Muscle layer of duodenum (tissue), 2 donors: Measurements from ENCODE around the gene ZNF268.

ENCODE experiments used
- H3K27ac ChIP-seq: one replicate; pipeline ENCODE4 v1.7.0; 2013; ENCODE audit warnings: mild to moderate bottlenecking, low read length
- H3K27me3 ChIP-seq: one replicate; pipeline ENCODE4 v1.7.0; 2013; ENCODE audit warnings: low read depth, mild to moderate bottlenecking, control low read depth, low read length
- H3K36me3 ChIP-seq, 2 donors: one replicate each; pipeline ENCODE4 v1.7.0; 2013; ENCODE audit warnings: low read length in 2 of 2, control low read depth in 1 of 2, mild to moderate bottlenecking in 1 of 2; ENCODE audit not compliant: insufficient read depth in 2 of 2, control insufficient read depth in 1 of 2
- H3K4me1 ChIP-seq, 2 donors: one replicate each; pipeline ENCODE4 v1.7.0; 2013; ENCODE audit warnings: low read length in 2 of 2, mild to moderate bottlenecking in 2 of 2, control low read depth in 1 of 2, moderate library complexity in 1 of 2; ENCODE audit not compliant: insufficient read depth in 2 of 2, control insufficient read depth in 1 of 2
- H3K4me3 ChIP-seq, 2 donors: one replicate each; pipeline ENCODE4 v1.7.0; 2013; ENCODE audit warnings: low read length in 2 of 2, low read depth in 1 of 2, mild to moderate bottlenecking in 1 of 2
- H3K9me3 ChIP-seq, 2 donors: one replicate each; pipeline ENCODE4 v1.7.0; 2013; ENCODE audit warnings: low read length in 2 of 2, control low read depth in 1 of 2, mild to moderate bottlenecking in 1 of 2; ENCODE audit not compliant: control insufficient read depth in 1 of 2
- donor health status: healthy.

Gene ZNF268

DNA sequence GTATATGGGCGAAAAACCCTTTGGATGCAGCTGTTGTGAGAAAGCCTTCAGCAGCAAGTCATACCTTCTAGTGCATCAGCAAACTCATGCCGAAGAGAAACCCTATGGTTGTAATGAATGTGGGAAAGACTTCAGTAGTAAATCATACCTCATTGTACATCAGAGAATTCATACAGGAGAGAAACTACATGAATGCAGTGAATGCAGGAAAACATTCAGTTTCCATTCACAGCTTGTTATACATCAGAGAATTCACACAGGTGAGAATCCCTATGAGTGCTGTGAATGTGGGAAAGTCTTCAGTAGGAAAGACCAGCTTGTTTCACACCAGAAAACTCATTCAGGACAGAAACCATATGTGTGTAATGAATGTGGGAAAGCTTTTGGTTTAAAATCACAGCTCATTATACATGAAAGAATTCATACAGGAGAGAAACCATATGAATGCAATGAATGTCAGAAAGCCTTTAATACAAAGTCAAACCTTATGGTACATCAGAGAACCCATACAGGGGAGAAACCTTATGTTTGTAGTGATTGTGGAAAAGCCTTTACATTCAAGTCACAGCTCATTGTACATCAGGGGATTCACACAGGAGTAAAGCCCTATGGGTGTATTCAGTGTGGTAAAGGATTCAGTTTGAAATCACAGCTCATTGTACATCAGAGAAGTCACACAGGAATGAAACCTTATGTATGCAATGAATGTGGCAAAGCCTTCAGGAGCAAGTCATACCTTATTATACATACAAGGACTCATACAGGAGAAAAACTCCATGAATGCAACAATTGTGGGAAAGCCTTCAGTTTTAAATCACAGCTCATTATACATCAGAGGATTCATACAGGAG is 21.4 kb downstream of the ZNF268 start:
- Histone ChIP-seq H3K4me1 (no peaks in the 10 kb centered on the region), H3K4me3 (peak overlapping the region; percentile 50 to 66), H3K9me3 (peaks cover 69 to 71% of the 10 kb centered on the region in 2 donors), H3K36me3 (peaks cover 31 to 52% of the 10 kb centered on the region in 2 donors), H3K27me3 (no peaks in the 10 kb centered on the region), H3K27ac (no peak overlapping the region)

DNA sequence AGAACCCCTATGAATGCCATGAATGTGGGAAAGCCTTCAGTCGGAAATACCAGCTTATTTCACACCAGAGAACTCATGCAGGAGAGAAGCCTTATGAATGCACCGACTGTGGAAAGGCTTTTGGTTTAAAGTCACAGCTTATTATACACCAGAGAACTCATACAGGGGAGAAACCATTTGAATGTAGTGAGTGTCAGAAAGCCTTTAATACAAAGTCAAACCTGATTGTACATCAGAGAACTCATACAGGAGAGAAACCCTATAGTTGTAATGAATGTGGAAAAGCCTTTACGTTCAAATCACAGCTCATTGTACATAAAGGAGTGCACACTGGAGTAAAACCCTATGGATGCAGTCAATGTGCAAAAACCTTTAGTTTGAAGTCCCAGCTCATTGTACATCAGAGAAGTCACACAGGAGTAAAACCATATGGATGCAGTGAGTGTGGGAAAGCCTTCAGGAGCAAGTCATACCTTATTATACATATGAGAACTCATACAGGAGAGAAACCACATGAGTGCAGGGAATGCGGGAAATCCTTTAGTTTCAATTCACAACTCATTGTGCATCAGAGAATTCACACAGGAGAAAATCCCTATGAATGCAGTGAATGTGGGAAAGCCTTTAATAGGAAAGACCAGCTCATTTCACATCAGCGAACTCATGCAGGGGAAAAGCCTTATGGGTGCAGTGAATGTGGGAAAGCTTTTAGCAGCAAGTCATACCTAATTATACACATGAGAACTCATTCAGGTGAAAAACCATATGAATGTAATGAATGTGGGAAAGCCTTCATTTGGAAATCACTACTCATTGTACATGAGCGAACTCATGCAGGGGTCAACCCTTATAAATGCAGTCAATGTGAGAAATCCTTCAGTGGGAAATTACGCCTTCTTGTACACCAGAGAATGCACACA is 22.3 kb downstream of the ZNF268 start:
- Histone ChIP-seq H3K36me3 (peaks cover 31 to 52% of the 10 kb centered on the region in 2 donors), H3K9me3 (peaks cover 73 to 78% of the 10 kb centered on the region in 2 donors), H3K27me3 (no peaks in the 10 kb centered on the region), H3K4me3 (peak overlapping the region; percentile 50 to 66), H3K4me1 (no peaks in the 10 kb centered on the region), H3K27ac (no peak overlapping the region)

DNA sequence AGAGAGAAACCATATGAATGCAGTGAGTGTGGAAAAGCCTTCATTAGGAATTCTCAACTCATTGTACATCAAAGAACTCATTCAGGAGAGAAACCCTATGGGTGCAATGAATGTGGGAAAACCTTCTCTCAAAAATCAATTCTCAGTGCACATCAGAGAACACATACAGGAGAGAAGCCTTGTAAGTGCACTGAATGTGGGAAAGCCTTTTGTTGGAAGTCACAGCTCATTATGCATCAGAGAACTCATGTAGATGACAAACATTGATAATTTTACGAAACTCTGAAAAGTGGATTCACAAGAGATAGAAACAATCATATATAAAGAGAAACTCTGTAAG is 22.9 kb downstream of the ZNF268 start:
- Histone ChIP-seq H3K9me3 (peaks cover 74 to 84% of the 10 kb centered on the region in 2 donors), H3K27me3 (no peaks in the 10 kb centered on the region), H3K27ac (no peak overlapping the region), H3K36me3 (peaks cover 31 to 52% of the 10 kb centered on the region in 2 donors), H3K4me1 (no peaks in the 10 kb centered on the region), H3K4me3 (peak overlapping the region; percentile 50 to 66)

DNA sequence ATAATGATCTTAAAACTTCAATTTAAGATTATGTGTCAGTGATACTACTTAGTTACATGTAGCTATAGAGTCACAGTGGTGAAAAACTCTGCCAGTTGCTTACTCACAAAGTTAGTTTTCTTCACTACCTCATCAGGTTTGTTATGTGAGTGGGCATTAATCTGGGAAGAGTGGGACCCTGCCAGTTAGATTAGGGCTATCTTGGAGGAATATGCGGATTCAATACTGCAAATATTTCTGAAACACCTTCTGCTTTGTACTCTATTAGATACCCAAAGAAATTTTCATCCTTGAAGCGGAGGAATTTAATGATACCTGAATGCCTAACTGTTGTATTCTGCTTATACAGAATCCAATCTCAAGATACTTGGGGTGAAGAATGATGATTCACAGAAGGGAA is 25.1 kb downstream of the ZNF268 start:
- Histone ChIP-seq H3K4me3 (peak overlapping the region; percentile 14 to 50), H3K4me1 (no peaks in the 10 kb centered on the region), H3K36me3 (peaks cover 20 to 50% of the 10 kb centered on the region in 2 donors), H3K9me3 (peaks cover 77 to 95% of the 10 kb centered on the region in 2 donors), H3K27ac (no peak overlapping the region), H3K27me3 (no peaks in the 10 kb centered on the region)

DNA sequence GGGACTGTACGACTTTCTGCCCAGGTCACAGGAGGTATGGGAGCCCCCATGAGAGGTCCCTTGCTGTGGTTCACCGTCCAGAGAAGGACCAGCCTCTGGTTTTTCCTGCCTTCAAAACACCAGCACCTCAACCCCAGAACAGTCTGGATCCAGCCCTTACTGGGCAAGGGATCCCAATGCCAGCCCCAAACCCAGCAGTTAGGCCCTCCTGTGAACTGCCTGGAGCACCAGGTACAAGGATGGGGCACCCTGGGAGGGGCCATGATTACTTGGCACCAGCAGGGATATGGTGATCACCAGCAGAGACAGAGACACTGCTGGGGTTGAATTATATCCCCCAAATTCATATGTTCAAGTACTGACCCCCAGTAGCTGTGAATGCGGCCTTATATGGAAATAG is 34.4 kb downstream of the ZNF268 start:
- H3K36me3 ChIP-seq, result no peaks in the 10 kb centered on the region
- no peaks in the 10 kb centered on the region for H3K4me1 ChIP-seq
- peaks cover 44 to 91% of the 10 kb centered on the region in 2 donors for H3K9me3 ChIP-seq
- peak overlapping the region in 1 of 2 donors; percentile 30 for H3K4me3 ChIP-seq
- H3K27ac ChIP-seq, result no peak overlapping the region
- H3K27me3 ChIP-seq, result no peaks in the 10 kb centered on the region

DNA sequence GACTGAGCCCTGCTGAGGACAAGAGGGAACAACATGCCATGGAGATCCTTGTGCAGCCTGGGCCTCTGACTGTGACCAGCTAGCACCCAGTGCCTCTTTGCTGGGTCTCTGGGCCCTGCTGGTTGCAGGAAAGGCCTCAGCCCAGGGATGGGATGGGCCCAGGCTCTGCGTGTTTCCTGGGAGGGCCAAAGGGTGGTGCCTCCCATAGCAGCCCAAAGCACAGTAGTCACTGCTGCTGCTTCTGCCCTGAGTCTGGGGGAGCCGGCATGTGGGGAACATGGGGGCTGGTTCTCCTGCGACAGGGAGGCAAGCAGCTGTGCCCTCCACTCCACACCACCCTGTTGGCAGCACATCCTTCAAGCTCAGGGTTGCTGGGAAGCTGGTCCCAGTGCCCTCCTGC is 35.9 kb downstream of the ZNF268 start:
- peaks cover 39 to 91% of the 10 kb centered on the region in 2 donors for H3K9me3 ChIP-seq
- no peaks in the 10 kb centered on the region for H3K36me3 ChIP-seq
- no peaks in the 10 kb centered on the region for H3K27me3 ChIP-seq
- no peak overlapping the region for H3K27ac ChIP-seq
- no peaks in the 10 kb centered on the region for H3K4me1 ChIP-seq
- H3K4me3 ChIP-seq, result peak overlapping the region in 1 of 2 donors; percentile 39

DNA sequence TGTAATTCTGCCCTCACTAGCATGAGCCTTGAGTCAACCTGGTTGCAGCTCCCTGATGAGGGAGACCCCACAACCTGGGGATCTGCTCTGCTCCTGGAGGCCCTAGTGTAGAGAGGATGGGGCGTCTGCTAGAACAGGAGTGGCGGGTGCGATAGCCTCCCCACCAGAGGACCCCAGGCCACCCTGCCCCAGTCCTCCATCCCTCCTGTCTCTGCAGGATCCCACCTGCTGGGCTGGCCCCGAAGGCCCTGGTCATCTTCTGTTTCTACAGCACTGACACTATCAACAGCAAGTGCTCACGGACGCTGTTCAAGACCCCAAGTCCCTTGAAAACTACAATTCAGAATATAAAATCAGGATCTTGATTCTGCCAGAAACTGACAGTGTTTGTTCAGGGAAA is 39.2 kb downstream of the ZNF268 start:
- Histone ChIP-seq H3K9me3 (peaks cover 27 to 72% of the 10 kb centered on the region in 2 donors), H3K4me3 (peak overlapping the region in 1 of 2 donors; percentile 38), H3K27ac (no peak overlapping the region)

DNA sequence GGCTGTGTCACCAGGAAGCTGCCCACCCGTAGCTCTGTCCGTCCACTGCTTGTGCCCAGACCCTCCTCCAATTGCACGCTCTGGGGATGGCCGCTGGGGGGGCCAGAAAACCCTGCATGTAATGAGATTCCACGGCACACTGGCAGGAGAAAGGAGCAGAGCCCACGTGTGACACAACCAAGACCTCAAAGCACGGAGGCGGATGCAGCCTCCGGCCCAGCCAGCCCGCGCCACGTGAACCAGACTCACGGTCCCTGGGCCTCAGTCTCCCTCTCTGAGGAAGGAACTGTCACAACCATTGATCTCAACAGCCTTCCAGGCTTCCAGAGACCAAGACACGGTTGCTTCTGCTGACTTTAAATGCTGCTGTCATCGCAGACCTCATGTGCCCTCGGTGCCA is 39.9 kb downstream of the ZNF268 start:
- H3K27me3 ChIP-seq, result no peaks in the 10 kb centered on the region
- no peak overlapping the region for H3K27ac ChIP-seq
- H3K36me3 ChIP-seq, result no peaks in the 10 kb centered on the region
- no peaks in the 10 kb centered on the region for H3K4me1 ChIP-seq
- no peak overlapping the region for H3K4me3 ChIP-seq
- peaks cover 23 to 68% of the 10 kb centered on the region in 2 donors for H3K9me3 ChIP-seq

More for the DNA sequence above, 39.2 kb downstream of the ZNF268 start:
- Histone ChIP-seq H3K4me1 (no peaks in the 10 kb centered on the region), H3K27me3 (no peaks in the 10 kb centered on the region), H3K36me3 (no peaks in the 10 kb centered on the region)

DNA sequence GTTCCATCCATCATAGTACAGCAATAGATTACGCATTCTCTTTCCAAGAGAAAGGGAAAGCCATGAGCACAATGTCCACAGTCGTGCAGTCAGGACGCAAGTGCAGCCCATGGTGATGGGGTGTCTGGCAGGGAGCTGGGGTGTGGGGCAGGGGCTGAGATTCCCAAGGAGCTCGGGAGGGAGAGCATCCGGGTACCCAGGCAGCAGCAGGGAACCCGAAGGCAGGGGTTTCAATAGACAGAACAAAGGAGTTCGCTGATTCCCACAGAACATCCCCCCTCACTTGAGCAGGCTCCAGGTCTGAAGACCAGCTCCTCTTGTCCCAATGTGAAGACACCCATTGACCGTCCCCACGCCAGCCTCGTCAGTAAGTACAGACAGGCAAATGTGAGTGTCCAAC is 40.9 kb downstream of the ZNF268 start:
- no peak overlapping the region for H3K4me3 ChIP-seq
- no peaks in the 10 kb centered on the region for H3K36me3 ChIP-seq
- no peaks in the 10 kb centered on the region for H3K4me1 ChIP-seq
- H3K27me3 ChIP-seq, result no peaks in the 10 kb centered on the region
- H3K27ac ChIP-seq, result no peak overlapping the region
- H3K9me3 ChIP-seq, result peaks cover 23 to 61% of the 10 kb centered on the region in 2 donors

DNA sequence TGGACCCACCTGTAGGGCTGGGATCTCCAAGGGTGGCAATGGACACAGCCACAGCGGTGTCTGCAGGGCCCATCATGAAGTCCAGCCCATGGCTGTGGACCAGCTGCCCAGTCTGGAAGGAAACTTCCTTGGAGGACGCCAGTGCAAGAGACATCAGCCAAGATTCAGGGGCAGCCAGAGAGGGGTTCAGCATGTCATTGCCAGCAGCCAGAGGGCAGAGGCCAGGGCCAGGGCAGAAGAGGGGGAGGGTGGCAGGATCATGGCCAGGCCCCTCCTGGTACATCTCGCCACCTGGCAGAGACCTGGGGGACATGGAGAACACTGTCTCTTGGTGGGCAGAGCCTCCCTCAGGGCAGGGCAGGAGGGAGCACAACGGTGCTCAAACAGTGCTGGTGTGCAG is 44.2 kb downstream of the ZNF268 start:
- Histone ChIP-seq H3K27me3 (no peaks in the 10 kb centered on the region), H3K4me1 (no peaks in the 10 kb centered on the region), H3K4me3 (no peak overlapping the region), H3K9me3 (peaks cover 4 to 47% of the 10 kb centered on the region in 2 donors), H3K27ac (no peak overlapping the region), H3K36me3 (no peaks in the 10 kb centered on the region)

DNA sequence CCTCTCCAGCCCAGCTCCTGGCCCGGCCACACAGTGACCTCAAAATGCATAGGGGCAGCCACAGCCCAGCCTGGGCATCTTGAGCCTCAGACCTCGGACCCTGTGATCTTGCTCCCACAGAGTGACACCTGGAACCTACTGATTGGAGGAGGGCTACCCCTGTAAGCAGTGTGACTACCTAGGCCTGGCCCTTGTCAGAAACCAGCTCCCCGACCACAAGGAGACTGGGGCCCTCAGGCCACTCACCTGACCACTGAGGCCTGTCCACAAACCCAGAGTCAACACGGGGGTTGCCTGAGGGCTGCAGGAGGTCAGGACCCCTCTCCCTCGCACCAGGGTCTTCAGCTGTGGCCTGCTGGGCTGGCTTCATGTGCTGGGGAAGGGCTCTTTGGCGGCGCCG is 45.4 kb downstream of the ZNF268 start:
- Histone ChIP-seq H3K36me3 (no peaks in the 10 kb centered on the region), H3K27me3 (no peaks in the 10 kb centered on the region), H3K9me3 (peaks cover under 1 to 42% of the 10 kb centered on the region in 2 donors)

More for the DNA sequence above, 45.4 kb downstream of the ZNF268 start:
- Histone ChIP-seq H3K27ac (no peak overlapping the region), H3K4me1 (no peaks in the 10 kb centered on the region), H3K4me3 (peak overlapping the region in 1 of 2 donors; percentile 10)
